Fibroblast of gingiva (primary cell): Measurements from ENCODE around the gene GLG1.
"Not testable (repeated sequence)": the region's sequence is repeated elsewhere in the genome, so short reads cannot be mapped to it uniquely, and the experiment has no call there.

Experiments
- DNase-seq: peaks from one replicate; pipeline ENCODE4 v3.0.0-alpha.2; 2011; ENCODE audit warnings: low read depth

GLG1 gene

DNA sequence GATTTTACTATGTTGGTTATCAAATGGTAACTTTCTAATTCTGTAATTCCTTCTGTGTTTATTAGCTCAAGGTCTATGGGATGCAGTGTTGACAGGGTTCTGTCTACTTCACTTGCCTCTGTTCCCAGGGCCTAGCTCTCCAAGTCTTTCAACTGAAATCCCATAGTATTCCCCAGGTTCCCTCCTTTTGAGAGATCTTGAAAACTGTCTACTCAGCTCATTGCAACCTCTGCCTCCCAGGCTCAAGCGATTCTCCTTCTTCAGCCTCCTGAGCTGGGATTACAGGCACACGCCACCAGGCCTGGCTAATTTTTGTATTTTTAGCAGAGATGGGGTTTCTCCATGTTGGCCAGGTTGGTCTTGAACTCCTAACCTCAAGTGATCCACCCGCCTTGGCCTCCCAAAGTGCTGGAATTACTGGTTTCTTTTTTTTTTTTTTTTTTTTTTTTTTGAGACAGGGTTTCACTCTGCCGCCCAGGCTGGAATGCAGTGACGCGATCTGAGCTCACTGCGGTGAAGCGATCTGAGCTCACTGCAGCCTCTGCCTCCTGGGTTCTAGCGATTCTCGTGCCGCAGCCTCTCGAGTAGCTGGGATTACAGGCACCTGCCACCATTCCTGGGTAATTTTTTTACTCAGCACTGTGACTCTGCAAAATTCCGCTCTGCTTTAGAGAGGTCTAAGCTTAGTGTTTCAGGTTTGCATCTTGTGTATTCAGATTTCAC lies 163.1 kb downstream of the GLG1 start:
- DNase-seq: not testable (repeated sequence)

DNA sequence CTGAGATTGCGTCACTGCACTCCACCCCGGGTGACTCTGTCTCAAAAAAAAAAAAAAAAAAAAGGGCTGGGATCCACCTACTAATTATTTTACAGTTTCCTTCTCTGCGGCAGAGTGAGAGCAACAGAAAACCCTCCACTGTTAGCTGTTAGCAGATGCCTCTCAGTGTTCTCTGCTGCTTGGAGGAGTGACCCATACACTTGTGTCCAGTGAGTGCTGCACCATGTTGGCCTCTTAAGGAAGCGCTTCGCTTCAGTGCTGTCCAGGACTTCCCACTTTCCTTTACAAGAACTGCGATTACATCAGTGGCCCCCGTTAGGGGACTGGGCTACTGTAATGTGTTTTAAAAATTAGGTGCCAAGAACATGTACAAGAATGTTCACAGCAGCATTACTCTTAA lies 167.2 kb downstream of the GLG1 start:
- DNase-seq: no peak

DNA sequence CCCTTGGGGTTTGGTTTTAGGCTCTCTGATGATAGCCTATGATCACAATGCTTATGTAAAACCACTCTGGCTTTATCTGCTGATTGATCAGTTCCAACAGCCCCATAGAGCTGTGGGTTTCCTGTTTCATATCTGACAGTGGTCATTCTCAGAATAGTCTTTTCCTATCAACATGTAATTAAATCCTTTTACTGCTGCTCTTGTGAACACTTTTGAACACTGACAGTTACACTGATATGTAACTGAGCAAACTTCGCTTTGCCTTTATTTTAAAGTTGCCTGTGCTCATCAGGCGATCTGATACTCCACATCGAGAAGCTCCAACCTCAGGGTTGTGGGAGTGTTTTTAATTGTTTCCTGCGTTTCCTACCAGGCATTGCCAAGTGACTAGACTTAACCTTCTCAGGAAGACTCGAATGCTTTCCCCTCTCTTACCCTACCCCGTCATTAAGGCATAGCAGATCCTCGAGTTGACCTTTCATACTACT lies 168.4 kb downstream of the GLG1 start:
- no peak for DNase-seq

DNA sequence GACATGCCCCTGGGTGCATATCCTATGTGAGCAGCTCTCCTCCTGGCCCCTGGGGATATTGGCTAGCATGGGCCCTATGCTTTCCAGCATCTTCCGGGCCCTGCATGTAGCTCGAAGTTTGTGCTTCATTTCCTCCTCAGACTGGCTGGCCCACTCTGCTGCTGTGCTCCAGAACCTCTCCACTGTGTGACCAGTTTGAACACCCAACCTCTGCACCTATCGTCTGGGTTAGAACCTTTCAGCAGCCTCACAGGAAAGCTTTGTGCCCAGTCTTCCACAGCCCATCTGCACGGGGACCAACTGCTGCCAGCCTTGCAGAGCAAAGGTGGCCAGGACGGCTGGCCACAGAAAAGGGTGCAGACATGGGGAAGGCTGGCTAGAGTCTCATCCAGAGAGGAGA lies 175.4 kb downstream of the GLG1 start:
- no peak for DNase-seq

DNA sequence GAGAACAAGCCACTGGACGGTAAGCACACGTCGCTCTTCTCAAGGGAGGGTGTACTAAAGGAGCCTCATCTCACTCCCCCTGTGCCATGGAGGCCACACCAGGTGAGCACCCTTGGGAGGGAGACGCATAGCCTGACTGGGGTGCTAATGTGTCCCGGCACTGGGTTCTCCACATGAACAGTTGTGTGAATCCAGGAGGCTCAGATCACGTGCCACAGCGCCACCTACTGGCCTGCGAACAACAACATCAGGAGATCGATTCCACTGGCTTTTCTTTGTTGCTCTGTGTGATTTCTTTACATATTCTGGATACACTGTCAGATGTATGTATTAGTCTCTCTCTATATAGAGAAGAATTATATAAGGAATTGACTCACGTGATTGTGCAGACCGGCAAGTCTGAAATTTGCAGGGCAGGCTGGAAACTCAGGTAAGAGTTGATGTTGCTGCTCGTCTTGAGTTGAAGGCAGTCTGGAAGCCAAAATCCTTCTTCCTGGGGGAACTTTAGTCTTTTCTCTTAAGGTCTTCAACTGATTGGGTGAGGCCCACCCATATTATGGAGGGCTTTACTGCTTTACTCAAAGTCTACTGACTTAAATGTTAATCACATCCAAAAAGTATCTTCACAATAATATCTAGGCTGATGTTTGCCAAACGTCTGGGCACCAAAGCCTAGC lies 176.7 kb downstream of the GLG1 start:
- DNase-seq: peak; percentile 16

DNA sequence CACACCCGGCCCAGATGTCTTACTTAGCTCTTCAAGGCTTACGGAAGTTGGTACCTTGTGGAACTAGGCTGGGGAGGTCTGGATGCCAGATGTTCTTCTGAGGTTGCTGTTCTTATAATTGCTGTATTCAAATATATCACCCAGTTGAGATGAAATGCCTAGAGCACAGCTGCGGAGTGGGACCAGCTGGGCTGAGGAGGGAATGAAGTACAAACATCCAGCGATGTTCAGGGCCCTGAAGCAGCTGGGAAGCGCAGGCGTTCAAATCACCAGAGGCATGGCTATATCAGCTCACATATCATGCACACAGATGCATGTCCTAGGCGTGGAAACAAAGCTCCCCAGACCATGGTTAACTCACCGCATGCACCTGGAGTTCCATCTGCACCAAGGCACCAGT lies 178.4 kb downstream of the GLG1 start:
- not testable (repeated sequence) for DNase-seq

DNA sequence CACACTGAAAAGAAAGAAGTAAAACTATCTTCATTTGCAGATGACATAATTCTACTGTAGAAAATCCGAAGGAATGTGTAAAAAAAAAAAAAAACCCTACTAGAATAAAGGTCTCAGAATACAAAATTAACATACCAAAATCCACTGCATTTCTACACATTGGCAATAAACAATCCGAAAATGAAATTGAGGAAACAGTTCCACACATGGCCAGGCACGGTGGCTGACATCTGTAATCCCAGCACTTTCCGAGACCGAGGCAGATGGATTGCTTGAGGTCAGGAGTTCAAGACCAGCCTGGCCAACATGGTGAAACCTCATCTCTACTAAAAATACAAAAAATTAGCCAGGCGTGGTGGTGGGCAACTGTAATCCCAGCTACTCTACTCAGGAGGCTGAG lies 181.2 kb downstream of the GLG1 start:
- DNase-seq: not testable (repeated sequence)

DNA sequence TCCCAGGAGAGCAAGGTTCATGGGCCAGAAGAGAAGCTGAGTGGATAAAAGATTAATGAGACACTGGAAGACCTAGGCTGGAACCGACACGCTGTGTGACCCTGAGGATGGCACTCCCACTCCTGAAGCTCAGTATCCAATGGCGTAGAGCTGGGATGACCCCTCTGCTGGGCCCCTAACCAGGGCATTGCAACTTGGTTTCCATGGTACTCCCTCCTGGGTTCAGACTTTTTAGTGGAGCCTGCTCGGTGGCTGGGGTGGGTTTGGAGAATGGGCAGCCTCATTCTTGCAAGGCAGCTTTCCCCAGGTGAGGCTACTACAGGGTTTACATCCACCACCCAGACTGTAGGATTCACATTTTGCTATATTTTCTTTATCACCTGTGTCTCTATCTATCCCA lies 183.2 kb downstream of the GLG1 start:
- not testable (repeated sequence) for DNase-seq

DNA sequence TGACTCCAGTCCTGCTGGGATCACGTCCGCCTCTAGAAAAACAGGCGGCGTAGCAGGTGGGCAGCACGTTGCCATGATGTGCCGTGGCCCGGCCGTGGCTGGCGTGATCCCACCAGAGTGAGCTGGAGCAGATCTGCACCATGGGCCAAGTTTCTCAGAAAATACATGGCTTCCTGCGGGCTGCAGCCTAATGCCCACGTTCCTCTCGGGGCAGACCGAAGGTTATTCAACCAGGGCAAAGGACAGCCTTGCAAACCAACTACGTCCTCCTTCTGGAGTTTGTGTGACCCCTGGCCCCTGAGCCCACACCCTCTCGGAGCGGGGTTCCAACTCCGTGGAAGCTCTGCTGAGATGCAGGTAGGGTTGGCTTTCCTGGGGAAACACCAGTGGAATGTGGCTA lies 184.8 kb downstream of the GLG1 start:
- not testable (repeated sequence) for DNase-seq

DNA sequence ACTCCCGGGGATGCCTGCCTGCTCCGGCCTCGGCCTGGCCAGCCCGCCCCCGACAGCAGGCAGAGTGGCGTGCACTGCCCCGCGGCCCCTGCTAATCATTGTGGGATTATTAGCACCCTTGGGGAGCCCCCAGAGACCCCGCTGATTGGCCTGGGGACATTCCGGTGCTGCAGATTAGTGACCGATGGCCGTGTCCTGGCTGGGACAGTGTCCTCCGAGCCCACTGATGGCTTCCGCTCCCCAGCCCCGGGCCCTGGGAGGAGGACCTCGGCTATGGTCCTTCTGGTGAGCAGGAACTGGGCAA lies 185.5 kb downstream of the GLG1 start:
- DNase-seq: not testable (repeated sequence)

DNA sequence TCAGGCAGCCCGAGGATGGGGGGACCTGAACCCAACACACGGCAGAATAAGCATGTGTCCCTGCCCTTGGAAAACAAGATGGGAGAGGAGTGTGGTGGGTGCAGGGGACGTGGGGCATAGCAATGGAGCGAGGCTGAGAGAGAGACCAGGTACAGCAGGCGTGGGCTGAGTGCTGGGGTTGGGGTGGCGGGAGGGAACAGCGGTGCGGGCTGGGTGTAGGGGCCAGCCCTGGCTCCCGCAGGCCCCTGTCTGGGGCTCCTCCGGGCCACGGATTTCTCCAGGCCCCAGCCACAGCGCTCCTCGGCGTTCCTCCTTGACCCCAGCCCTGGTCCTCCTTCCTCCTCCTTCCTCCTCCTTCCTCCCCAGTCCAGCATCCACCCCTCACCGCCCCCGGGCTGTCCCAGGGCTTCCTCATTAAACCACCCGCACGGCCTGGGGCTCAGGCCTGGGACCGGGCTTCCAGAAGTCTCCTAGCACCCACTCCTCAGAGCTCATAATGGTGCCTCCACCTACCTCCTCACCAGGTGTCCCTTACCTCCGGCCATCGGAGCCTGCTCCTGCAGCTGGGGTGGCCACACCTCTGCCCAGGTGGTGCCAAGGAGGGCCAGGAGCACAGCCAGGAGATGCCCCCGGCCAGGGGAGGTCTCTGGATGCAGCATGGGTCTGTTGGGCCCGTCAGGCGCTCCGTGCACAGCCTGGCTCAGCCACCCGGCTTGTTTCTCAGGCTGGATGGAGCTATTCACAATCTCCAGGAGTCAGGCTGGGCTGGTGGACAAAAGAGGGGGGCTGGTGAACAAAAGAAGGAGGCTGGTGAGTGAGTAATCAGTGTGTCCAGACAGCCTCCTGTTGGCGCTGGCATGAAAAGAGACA lies 186.1 kb downstream of the GLG1 start, which contains the start of gene CLEC18B:
Gene CLEC18B, minus strand, starts transcription at position 867 of the 870 bp plus-strand sequence. Its CDS starts 208 bp downstream, at position 659.
- not testable (repeated sequence) for DNase-seq

DNA sequence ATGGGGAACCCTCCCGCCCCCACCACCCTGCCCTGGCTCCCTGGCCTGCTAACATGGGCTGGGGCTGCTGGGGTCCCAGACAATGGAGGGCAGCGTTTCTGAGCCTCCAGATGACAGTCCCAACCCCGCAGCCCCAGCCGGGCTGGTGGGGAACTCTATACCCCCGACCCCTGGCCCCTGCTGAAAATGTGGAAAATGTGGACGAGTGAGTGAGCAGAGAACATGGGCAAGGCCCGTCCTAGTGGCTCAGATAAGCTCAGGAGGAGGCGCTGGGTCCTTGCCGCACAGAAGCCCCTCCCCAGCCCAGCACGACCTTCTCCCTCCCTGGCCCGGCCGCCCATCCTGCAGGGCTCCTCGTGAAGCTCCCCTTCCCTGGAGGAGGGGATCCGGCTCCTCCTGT lies 187.1 kb downstream of the GLG1 start:
- DNase-seq: not testable (repeated sequence)

DNA sequence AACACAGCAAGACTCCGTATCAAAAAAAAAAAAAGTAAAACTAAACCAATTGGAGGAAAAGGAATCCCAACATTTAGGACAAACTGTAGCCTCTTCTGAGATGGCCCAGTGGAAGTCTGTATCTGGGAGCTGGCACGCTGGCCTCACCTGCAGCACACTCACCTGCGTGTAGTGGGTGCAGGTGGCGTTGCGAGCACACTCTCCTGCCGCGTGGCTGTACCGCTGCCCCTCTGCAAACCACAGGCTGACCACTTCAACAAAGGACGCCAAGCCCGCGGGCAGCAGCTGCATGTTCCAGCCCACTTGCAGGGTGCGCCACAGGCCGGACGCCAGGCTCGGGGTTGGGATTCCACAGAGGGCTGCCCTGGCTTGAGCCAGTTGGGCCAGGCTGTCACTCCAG lies 189.0 kb downstream of the GLG1 start:
- not testable (repeated sequence) for DNase-seq

DNA sequence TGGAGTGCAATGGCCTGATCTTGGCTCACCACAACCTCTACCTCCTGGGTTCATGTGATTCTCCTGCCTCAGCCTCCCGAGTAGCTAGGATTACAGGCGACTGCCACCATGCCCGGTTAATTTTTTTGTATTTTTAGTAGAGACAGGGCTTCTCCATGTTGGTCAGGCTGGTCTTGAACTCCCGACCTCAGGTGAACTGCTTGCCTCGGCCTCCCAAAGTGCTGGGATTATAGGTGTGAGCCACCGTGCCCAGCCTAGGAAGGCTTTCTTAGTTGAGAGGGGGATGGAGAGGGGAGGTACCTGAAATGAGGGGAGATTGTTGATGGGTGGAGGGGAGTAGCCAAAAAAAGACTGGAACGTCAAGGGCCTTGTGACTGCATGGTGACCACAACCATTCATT lies 193.0 kb downstream of the GLG1 start:
- not testable (repeated sequence) for DNase-seq

DNA sequence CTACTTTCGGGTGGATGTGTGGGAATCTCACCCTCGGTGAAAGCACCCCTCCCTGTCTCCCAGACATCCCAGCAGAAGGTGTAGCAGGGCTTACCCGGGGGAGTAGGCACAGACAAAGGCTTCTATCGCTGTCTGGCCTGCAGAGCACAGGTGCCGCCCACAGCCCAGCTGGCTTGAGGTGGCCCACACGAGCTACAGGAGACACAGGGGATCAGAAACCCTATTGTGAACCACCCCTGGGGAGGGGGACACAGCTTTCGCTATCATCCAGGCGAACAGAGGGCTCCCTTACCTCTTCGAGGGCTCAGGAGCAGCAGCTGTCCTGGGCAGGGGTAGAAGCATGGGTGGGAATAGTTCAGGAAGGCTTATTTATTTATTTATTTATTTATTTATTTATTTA lies 193.4 kb downstream of the GLG1 start:
- not testable (repeated sequence) for DNase-seq

DNA sequence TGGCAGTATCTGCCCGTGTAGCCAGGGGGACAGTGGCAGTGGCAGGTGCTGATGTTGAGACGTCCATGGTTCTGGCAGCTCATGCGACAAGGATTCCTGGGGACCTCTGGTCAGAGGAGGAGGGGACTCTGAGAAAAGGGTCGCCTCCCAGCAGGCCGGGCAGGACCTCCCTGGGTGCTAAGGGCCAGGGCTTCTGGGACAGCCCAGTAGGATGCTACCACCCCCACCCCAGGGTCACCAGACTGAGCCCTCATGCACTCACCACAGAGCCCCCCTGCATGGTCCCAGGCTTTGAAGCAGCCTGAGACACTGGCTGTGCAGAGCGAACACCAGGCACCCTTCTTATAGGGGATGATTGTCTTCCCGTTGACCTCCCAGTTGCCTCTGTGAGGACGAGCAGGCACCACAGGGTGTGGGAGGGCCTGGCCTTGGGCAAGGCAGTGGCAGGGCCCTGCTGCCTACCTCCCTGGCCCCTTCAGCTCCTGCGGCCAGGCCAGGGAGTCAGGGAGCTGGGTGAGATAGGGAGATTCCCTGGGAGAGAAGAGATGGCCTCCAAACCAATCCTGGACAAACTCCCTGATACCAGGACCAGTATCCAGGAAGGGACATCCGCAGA lies 194.0 kb downstream of the GLG1 start:
- DNase-seq: not testable (repeated sequence)

DNA sequence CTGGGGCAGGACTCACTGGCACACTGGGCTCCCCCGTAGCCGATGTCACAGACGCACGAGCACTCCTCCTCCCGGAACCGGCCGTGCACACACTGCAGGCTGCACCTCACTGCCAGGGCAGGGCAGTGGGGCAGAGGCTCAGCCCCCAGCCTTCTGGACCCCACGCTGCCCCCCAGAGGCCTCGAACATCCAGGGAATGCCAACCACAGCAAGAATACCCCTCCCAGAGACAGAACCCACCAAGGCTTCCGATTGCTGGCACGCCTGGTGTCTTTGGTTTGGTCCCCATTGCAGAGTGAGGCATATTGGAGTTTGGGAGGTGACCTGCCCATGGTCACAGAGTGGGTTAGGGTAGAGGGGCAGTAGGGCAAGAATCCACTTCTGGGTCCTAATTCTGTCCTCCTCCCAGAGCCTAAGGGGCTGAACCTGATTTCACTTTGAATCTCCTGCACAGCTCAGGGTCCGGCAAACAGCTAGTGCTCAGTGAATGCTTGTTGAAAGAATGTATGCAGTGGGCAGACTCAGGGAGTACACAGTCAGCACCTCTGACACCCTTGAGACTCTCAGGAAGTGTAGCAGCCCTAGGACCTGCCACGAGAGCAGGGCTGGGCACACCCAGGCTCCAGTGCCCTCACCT lies 194.7 kb downstream of the GLG1 start:
- DNase-seq: not testable (repeated sequence)

DNA sequence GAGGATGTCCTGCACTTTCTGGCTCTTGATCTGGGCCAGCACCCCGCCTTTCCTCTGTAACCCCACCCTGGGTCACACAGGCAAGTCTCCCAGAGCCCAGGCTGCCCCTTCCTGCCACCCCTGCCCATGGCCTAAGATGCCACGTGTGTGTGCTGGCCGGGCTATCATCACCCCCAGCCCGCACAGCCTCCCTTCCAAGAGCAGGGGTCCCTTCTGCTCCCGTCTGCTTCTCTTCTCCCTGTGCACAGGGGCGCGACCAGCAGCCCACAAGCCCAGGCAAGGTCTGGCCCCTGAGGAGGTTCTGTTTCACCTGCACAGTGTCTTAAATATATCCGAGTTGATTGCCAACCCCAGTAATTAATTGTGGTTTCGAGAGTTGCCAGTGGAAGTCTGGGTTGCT lies 195.9 kb downstream of the GLG1 start:
- not testable (repeated sequence) for DNase-seq

DNA sequence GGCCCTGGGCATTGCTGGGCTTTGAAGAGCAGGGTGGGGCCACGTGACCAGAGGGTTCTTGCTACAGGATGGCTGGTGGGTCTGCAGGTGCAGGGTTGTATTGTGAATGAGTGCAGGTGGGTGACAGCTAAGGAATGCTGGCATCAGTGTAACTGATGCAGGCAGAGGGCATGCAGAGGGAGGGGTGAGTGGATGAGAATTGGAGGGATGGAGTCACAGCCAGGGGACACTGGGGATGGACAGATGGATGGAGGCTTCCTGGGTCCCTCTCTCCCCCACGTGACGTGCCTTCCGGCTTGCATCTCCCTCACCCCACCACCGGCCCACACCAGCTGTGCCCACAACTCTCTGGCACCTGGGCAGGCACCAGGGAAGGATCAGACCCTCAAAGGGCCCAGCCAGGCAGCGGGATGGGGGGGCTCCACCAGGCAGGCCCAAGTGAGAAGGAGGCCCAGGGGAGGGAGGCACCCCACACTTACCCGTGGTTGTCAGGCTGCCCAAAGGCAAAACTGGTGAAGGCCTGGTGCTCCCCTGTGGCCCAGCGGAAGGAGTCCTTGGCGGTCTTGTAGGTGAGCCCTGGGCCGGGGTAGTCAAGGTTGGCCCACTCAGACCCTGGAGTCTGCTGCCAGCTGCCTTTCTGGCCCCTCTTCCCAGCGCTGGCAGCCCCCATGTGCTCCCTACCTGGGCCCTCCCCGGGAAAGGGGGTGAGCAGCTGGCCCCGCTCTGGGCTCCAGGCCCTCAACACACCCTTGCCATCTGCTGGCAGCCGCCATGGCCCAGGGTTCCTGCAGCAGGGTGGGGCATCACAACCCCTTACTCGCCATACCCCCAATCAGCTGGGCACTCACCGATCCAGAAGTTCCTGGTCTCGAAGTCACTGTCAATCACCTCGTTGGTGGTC lies 196.6 kb downstream of the GLG1 start:
- DNase-seq: not testable (repeated sequence)

DNA sequence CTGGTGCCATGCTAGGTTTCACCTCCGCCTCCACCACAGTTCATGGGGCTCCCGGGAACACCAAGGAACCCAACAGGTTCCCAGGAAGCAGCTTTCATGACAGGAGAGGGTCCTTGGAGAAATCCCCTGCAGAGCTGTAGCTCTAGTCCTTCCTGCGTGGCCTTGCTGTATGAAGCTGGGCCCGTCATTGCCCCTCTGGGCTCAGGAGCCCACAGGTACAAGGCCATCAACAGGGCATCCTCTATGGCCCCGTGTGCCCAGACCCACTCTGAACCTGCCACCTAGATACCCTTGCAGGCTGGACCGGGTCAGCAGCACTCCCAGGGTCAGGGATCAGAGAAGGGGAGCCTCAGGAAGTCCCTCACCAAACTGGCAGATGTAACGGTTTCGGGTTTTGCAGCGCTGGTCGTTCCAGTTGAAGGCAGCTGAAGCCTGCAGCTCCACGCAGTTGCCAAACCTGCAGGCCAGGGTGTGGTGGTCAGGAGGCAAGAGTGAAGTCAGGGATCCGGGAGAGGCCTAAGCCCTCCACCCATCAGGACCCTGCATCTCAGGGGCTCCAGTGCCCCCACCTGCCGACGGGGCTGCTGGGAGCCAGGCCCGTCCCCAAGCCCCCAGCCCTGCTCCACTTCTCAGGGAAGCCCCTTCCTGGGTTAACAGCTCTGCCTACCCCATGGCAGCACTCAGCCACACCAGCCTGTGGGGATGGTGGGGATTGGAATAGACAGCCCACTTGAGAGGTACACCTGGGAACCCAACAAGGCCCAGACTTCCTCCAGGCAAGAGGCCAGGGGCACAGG lies 197.5 kb downstream of the GLG1 start:
- DNase-seq: not testable (repeated sequence)
